NCI-H2171 treated with DMSO at 0.1 percent for 48 hours (cell line): ENCODE data around the gene COL6A6.

Experiments
- DNase-seq: peaks from one replicate; lab custom pipeline; 2025; lab: John Stamatoyannopoulos, UW

COL6A6 gene

GRCh38 chr3:130516645-130517512 lies at the start of gene COL6A6:
TSS of gene COL6A6 (plus strand) at chr3:130517177. CDS start at chr3:130560365, 43,188 bp downstream.
- DNase-seq = no peak

GRCh38 chr3:130468311-130468710 lies 48.7 kb upstream of the COL6A6 start:
- no peak for DNase-seq

- DNase-seq = no peak
Measured at GRCh38 chr3:130470126-130470525, 46.9 kb upstream of the COL6A6 start.

GRCh38 chr3:130473416-130473815 lies 43.6 kb upstream of the COL6A6 start:
- no peak for DNase-seq

- peak; percentile 27 for DNase-seq
Measured at GRCh38 chr3:130480736-130481135, 36.2 kb upstream of the COL6A6 start.

- DNase-seq = no peak
Measured at GRCh38 chr3:130488288-130488687, 28.7 kb upstream of the COL6A6 start.

GRCh38 chr3:130488769-130489450 lies 28.1 kb upstream of the COL6A6 start:
- DNase-seq = no peak

GRCh38 chr3:130490241-130490640 lies 26.7 kb upstream of the COL6A6 start:
- no peak for DNase-seq

- no peak for DNase-seq
Measured at GRCh38 chr3:130491431-130491830, 25.5 kb upstream of the COL6A6 start.

GRCh38 chr3:130504701-130505100 lies 12.3 kb upstream of the COL6A6 start:
- DNase-seq = no peak

- DNase-seq = no peak
Measured at GRCh38 chr3:130506031-130506430, 10.9 kb upstream of the COL6A6 start.

- no peak for DNase-seq
Measured at GRCh38 chr3:130507746-130508145, 9.2 kb upstream of the COL6A6 start.

GRCh38 chr3:130509008-130509407 lies 8.0 kb upstream of the COL6A6 start:
- no peak for DNase-seq

GRCh38 chr3:130514681-130515080 lies 2.3 kb upstream of the COL6A6 start:
- no peak for DNase-seq

GRCh38 chr3:130515755-130516154 lies 1.2 kb upstream of the COL6A6 start:
- DNase-seq = no peak

- no peak for DNase-seq
Measured at GRCh38 chr3:130517602-130518001, 625 bp downstream of the COL6A6 start.

- DNase-seq = no peak
Measured at GRCh38 chr3:130519754-130520153, 2.8 kb downstream of the COL6A6 start.

- no peak for DNase-seq
Measured at GRCh38 chr3:130522399-130522798, 5.4 kb downstream of the COL6A6 start.

GRCh38 chr3:130527426-130527825 lies 10.4 kb downstream of the COL6A6 start:
- DNase-seq = no peak

GRCh38 chr3:130528120-130528519 lies 11.1 kb downstream of the COL6A6 start:
- DNase-seq = no peak

GRCh38 chr3:130529486-130530215 lies 12.7 kb downstream of the COL6A6 start:
- no peak for DNase-seq

GRCh38 chr3:130533247-130533646 lies 16.3 kb downstream of the COL6A6 start:
- DNase-seq = no peak
